HCEC 1CT (cell line): Measurements from ENCODE around the gene PODXL2.

Source experiments
- DNase-seq: peaks from one replicate; pipeline ENCODE4 v3.0.0-alpha.2; 2017

The PODXL2 gene

DNA sequence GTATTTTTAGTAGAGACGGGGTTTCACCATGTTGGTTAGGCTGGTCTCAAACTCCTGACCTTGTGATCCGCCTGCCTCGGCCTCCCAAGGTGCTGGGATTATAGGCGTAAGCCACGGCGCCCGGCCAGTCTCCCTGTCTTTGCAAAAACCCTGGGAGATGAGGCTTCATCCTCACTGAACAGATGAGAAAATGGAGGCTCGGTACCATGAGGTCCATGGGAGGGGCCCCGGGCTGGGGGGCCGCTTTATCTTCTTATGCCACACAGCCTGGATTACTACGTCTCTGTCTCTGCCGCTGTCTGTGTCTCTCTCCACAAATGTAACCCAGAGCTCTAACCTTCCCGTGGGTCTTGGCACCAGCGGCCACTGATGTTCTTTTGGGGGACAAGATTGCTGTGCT is 82.9 kb downstream of the PODXL2 start:
- no peak for DNase-seq

DNA sequence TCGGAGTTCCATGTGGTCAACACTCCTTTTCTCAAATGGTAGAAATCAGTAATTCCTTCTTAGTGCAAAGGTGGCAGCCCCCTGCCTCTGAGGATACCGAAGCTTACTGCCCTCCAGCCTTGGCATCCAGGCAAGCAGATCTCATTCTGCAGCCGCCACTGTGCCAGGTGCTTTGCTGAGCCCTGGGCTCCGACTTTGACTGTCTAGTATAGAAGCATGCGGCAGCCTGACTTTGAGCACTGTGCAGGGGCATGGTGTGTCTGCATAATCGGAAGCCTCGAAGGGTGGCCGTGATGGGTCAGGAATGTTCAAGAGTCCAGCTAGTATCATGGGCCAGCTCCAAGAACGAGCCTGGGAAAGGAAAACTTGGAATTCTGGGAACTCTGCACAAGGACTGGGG is 83.5 kb downstream of the PODXL2 start:
- no peak for DNase-seq

DNA sequence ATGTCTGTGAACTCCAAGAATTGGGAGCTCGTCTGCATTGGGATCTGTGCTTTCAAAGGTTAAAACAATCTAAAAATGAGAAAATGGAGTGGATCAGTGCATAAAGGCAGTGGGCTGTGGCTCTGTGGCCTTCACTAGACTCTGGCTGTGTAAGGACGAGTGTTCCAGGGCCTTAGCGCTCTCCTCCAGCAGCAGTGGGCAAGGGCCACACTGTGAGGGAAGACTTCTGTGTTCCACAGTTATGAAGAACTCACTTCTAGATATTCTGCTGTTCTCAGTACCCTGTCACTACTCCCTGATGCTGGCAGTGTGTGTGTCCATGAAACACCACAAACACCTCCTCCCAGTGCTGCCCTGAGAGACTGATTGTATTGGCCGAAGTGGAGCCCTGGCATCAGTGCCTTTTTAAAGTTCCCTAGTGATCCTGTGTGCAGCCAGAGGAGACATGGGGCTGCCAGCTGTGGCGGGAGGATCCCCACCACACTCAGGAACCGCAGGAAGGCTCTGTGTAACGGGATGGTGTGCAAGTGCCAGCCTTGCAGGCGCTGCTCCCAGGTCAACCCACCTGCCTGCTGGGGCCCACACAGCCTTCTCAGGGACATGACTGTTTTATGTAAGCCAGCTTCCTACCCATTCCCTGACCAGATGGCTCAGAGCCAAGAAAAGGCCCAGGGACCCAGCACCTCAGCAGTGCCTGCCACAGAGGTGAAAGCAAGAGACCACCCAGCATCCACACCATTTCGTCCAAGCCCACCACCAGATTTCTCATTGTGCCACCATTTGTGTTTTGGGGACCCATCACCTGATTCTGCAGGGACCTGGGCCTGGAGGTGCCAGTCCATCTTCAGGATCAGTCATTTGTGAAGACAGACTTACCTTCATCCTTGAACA is 84.1 kb downstream of the PODXL2 start:
- no peak for DNase-seq

DNA sequence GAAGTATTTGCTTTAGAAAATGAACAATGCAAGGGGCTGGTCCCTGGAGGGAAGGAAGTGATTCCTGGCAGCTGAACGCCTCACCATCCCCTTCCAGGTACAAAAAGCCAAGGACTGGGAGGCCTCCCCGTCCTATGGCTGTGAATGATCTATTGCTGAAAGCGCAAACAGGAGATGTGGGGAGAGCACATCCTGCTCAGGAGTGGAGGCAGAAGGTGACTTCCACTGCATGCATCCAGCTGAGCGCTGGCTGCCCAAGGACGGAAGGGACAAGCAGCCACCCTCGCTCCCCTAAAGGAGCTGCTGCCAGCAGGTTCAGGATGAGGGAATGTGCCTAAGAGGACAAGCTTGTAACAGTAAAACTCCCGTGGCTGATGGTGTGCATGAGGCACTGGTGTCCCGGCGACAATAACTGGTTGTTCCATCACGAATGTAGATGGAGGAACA is 85.2 kb downstream of the PODXL2 start:
- no peak for DNase-seq

DNA sequence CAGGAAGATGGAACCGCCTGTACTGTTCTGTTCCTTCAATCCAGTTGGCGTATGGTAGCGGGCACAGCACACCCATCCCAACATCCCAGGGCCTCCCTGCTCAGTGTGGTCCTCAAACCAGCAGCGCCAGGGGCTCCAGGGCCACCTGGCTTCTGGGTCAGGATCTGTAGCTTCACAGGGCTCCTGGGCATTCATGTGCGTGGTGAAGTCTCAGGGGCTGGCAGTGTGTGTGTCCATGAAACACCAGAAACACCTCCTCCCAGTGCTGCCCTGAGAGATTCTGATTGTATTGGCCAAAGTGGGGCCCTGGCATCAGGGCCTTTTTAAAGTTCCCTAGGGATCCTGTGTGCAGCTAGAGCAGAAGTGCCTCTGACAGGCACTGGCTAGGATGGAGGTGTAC is 85.9 kb downstream of the PODXL2 start:
- no peak for DNase-seq

DNA sequence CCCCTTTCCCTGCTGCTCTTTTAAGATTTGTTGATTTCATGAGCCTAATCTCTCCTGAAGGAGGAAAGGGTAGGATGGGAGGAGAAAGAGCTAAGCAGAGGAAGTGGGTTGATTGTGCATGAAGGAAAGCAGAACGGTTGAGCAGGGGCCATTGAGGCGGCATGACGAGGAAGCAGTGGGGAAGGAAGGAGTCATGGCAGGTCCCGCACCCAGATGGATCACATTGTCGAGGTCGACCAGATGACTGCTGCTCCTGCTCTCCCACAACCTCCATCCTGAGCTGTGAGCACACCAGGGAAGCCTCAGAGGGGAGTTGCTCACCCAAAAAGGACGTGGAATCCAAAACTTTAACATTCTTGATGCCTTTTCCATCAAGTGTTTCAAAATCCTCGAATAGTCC is 86.5 kb downstream of the PODXL2 start:
- no peak for DNase-seq

DNA sequence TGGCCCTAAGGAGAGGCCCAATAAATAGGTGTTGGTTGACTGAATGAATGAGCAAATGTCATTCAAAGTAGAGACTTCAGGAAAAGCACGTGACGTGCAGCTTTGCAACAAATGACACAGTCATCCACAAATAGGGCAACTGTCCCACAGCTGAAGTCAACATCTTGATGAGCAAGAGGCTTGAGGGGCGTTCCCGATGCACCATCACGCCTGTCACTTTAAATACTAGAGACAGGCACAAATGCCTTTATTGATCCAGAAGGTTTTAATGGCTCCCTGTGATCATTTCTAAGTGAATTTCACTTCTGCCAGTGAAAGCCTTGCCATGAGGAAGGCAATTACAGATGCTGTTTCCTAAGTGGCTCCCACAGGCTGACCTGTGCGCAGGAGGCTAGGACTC is 87.4 kb downstream of the PODXL2 start:
- no peak for DNase-seq

DNA sequence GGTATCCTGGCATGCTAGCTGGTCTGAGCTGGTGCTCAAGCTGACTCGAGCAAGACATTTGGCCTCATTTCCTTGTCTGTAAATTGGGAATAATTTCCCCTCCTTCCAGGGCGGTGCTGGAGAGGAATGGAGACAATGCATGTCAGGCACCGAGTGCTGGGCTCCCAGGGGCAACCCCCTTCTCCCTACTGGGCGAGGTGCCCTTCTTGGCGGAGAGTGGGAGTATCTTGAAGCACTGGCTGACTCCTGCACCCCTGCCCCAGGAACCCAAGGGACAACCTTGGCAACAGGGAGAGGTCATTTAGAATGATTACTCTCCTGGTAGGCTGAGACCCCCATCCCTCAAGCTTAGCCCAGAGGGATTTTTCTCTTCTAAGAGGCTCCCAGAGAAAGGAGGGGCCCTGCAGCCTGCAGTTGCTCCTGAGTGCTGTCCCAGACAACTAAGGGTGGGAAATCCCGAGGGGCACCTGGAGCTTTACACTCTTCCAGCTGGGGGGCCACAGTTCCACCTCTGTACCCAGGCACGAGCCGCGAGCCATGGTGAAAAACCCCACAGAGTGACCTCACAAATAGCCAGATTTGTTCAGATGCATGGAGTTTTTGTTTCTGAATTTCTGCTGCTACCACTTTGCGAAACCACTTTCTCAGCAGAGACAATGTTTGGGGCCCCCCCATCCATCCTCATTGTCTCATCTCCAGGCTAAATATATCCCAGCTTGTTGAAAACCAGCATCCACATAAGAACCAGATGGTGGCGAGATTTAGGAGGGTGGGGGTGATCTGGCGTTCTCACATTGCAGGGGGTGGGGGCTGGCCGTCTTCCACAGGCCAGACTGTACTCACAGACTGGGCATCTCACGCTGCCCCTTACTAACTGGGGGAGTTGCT is 88.6 kb downstream of the PODXL2 start:
- no peak for DNase-seq

DNA sequence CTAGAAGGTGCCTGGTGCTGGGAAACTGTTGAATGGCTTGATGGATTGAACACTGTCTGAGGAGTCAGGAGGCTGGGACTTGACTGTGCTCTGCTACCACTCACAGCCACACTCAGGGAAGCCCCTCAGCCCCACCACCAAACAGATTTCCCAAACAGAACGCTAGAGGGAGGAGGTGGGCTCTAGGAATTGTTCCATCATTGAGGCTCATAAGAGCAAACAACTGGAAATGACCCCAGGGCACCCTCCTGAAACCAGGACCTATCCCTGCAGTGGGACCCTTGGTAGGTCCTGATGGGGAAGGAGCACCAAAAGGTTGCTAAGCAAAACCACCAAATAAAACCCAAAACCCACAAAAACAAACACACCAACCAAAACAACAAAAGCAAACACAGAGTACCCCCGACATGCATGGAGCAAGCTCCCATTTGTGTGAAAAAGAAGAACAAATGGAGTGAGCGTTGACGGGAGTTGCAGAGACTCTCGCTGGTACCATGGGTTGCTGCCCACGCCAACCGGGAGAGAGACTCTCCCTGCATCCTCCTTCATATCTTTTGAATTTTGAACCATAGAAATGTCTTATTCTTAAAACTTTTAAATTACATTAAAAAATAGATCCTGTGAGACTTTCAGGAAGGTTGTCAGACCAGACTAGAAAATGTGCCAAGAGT is 89.4 kb downstream of the PODXL2 start:
- no peak for DNase-seq

DNA sequence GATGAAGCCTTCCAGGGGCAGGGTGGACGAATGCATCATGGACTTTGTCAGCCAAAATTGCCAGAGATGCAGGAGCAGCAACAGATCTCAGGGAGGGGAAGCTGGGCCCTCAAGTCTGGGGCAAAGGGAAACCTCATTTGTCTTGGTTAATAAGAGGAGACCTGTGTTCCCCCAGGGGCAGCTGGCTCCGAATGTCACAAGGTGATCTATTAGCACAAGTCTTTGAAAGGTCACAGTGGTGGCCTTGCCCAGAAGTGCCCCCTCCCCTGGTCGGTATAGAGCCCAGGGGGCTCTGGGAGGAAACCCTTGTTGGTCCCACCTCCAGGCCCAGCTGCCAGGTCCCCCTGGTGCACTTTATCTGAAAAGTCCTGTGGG is 89.9 kb downstream of the PODXL2 start:
- no peak for DNase-seq

DNA sequence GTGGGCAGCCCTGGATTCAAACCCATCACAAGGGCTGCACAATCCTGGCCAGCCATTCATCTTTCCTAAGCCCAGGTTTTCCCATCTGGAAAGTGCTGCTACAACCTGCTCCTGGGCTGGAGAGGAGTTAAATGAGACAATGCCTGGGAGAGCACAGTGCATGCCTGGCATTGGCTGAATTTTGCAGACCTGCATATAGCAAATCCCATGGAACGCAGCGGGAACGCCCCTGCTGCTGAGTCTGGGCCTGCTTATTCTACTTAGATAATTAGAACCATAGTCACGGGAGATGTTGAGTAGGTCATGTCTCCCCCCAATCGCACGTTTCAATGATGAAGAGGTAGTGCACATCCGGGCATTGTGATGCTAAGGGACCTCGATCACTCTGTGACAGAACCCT is 90.4 kb downstream of the PODXL2 start:
- no peak for DNase-seq

DNA sequence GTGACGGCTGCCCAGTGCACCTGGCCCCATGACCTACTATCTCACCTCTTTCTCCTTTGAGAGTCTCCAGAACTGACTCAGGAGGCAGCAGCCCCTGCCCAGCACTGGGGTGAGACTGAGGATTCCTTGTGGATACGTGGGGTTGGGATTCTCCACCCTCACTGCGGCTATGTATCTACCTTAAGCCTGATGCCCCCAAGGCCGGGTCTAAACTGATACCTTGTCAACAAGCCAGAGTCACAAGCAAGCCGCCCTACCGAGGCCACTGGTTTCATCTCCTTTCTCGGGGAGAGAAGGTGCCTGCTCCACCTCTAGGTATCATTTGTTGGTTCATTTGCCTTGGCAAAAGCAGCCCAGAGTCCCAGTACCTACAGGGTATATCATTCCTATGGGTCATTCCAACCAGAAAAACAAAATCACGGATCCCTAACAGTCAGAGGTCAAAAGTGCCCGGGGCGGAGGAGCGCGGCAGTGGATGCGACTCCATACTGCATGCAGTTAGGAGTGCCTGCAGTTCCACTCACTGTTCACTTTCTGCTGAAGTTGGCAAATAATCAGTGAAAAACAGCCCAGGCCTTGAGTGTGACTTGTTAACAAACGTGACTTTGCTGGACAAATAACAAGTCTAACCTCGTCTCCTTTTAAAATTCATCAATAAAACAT is 91.3 kb downstream of the PODXL2 start:
- no peak for DNase-seq

DNA sequence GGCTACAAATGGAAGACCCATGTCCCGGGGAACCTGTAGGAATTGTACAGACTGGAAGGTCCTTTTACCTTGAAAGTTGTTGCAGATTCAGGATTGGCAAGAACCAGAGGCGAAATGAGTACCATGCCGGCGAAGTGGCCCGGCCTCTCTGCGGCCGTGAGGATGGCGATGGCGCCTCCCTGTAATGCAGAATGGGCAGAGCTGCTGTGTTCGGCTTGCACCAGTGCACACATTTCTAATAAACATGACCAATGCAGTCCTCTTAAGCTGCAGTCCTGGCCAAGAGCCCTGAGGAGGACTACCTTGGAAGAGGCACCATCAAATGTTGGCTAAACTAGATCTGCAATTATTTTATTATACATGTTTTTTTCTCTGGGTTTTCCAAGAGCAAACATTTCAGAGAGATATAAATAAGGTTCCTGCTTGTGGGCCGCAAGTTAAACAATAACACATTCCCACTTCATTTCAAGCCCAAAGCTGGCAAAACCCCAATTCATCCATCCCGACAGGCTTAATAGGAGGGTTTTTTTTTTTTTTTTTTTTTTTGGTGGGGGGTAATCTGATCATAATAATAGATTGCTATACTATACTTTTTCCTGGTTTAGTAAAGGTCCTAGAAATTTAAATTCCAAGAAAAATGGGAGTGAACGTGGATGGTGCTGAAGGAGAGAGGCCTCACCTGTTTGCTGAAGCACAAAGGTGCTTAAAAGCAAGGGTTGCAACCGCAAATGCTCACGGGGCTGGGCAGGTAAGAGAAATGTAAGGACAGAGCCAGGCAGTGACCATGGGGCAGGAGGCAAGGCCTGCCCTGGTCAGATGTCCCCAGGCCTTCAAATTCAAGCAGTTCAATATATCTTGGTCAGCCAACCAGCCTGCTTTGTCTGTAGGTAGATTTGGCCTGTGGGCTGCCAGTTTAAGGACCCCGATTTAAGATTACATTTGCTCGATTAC is 92.3 kb downstream of the PODXL2 start:
- DNase-seq: no peak

DNA sequence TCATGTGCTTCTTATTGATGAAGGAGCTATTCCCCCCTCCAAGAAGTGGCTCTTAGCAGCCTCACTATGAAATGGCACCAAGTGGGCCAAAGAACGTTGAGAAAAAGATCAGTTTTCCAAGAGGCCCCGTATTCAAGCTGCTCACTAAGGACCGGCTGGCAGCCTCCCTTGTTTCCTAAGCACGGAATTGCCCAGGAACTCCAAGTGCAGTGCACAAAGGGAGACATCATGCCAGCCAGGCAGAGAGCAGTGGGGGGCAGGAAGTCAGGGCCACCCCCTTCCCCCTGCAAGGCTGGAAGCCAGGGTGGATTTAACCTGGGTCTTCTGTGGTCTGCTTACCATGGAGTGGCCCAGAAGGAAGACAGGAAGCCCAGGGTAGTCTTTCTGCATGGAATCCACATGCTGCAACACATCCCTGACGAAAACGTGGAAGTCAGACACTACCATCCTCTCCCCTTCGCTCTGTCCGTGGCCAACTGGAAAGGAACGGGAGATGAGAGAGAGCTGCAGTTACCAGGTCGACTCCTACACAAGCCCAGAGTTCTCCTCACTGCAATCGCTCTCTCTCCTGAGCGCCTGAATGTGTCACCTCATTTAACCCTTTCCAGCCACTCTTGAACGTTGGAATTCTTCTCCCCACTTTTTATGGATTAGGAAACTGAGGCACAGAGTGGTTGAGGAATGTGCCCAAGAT is 93.3 kb downstream of the PODXL2 start:
- no peak for DNase-seq
